ENCODE data around the gene ASMT. TPM values are rescaled to one million over a fixed set of nuclear protein-coding genes. Genes with fewer than 3 reads are reported as not detected.
A peak's percentile ranks its signal among the peaks of the same experiment; 100 is the strongest.

ASMT gene
- total RNA-seq, 4 donors from 2014 or later, result 0.68 TPM; not detected in 3

DNA sequence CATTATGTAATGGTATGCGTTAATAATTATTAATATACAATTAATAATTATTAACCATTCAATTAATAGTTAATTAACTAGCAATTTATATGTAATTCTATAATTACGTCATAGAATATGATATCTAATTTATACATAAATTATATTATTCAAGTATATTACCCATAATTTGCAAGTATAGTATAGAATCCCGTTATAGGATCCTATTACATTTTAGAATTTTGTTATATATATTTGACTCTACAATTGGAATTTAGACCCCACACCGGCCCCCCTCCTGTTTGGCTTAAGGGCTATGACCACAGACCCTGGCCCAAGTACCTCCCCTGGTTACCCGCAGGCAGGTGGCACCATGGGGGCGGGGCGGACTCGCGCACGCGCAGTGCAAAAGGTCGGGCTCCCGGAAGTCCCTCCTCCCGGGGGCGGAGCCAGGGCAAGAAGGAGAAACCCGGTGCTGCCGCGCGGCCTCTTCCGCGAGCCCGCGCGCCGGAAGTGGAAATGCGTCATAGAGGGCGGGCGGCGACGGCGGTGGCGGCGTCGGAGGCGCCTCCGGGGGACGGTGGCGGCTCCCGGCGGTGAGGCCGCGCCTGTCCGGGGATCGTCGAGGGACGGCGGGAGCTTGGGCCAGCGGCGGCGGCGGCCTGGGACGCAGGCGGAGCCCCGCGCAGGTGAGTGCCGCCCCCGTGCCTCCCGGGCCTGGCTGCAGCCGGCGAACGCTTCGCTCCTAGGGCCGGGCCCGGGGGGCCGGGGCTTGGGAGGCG is 23.6 kb upstream of the ASMT start, which contains the start of gene AKAP17A:
TSS of gene AKAP17A (plus strand) at position 503 of the 761 bp plus-strand sequence. CDS start 1,859 bp downstream, outside the sequence.
- peak; percentile 96 for DNase-seq (ENCODE audit: low spot score in 2 of 2)
- H3K4me3 ChIP-seq, result peak within 1 kb of the TSS; percentile 79
- 3% methylated on average over 52 of the region's 66 CpGs for WGBS
- H3K4me1 ChIP-seq, result peaks cover 25% of the 10 kb centered on the region
- peak within 1 kb of the TSS; percentile 89 for H3K27ac ChIP-seq
- TF ChIP-seq POLR2AphosphoS5 (IDR thresholded peaks at IDR 0.05) (no peak), POLR2A (IDR thresholded peaks at IDR 0.05) (peak; percentile 64 to 71), EP300 (IDR thresholded peaks at IDR 0.05) (no peak)
- TF ChIP-seq, protein P1, sequence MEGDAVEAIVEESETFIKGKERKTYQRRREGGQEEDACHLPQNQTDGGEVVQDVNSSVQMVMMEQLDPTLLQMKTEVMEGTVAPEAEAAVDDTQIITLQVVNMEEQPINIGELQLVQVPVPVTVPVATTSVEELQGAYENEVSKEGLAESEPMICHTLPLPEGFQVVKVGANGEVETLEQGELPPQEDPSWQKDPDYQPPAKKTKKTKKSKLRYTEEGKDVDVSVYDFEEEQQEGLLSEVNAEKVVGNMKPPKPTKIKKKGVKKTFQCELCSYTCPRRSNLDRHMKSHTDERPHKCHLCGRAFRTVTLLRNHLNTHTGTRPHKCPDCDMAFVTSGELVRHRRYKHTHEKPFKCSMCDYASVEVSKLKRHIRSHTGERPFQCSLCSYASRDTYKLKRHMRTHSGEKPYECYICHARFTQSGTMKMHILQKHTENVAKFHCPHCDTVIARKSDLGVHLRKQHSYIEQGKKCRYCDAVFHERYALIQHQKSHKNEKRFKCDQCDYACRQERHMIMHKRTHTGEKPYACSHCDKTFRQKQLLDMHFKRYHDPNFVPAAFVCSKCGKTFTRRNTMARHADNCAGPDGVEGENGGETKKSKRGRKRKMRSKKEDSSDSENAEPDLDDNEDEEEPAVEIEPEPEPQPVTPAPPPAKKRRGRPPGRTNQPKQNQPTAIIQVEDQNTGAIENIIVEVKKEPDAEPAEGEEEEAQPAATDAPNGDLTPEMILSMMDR (IDR thresholded peaks at IDR 0.05), result no peak
- H3K27me3 ChIP-seq, result no peaks in the 10 kb centered on the region
- peaks cover 32% of the 10 kb centered on the region for H3K36me3 ChIP-seq
- no peaks in the 10 kb centered on the region for H3K9me3 ChIP-seq

DNA sequence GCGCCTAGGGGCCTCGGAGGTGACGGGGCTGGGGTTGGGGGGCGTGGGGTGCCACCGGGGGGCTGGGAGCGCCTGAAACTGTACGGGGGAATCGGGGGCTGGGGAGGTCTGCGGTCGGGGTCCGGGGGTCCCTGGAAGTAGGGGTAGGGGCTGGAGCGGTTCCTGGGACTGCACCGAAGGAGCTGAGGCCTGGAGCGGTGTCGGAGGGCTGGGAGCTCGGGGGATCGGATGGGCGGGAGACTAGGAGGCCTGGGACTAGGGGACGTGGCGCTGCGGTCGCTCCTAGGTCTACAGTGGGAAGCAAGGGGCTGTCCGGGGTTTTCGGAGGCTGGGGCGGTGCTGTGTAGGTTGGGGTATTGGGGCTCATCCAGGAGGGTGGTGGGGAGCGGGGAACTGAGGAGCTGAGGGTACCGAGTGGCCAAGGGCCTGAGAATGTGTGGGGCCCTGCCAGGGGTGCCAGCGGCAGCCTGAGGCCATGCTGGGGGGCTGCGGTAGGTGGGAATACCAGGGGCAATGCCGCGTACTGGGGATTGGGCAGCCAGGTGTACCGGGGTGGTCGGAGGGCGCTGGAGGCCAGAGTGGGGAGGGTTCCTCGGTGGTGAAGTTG is 22.9 kb upstream of the ASMT start:
- H3K4me1 ChIP-seq, result peaks cover 25% of the 10 kb centered on the region
- H3K27me3 ChIP-seq, result no peaks in the 10 kb centered on the region
- H3K27ac ChIP-seq, result peak overlapping the region; percentile 89
- WGBS, result 2% methylated on average over 29 of the region's 35 CpGs
- peak overlapping the region; percentile 79 for H3K4me3 ChIP-seq
- peak in 1 of 2 donors; percentile 77 for DNase-seq (ENCODE audit: low spot score in 2 of 2)
- no peaks in the 10 kb centered on the region for H3K9me3 ChIP-seq
- TF ChIP-seq EP300 (IDR thresholded peaks at IDR 0.05), result no peak
- TF ChIP-seq, protein P1 (IDR thresholded peaks at IDR 0.05), result no peak
- no peak for TF ChIP-seq POLR2AphosphoS5 (IDR thresholded peaks at IDR 0.05)
- TF ChIP-seq POLR2A (IDR thresholded peaks at IDR 0.05), result no peak
- H3K36me3 ChIP-seq, result peaks cover 35% of the 10 kb centered on the region

DNA sequence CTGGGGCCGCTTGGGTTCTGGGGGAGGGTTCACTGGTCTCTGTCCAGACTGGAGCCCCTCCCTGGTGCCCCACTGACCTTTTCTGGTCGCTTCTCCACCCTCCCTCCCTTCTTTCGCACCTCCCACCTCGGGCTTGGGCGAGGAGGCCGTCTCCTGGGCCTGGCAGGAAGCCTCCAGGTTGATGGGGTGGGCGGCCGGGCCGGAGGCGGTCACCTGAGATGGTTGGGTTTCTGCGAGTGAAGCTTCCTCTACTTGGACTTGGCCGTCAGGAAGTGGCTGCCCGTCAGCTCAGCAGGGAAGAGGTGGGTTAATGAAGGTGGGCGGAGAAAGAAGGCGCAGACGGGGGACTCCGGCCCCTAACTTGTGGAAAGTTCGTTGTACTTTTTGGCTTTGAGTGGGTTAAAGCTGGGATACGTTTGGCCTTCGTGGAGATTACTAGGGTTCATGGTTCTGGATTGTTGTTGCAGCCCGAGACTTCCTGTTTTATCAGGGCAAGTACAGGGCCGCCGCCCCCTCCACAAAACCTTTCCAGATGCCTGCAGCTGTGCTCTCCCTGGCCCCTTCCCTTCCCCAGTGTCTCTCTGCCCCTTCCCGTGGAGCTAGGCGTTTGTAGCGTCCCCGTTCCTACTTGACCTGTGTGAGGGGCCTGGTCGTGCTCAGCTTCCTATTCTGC is 22.3 kb upstream of the ASMT start:
- H3K27ac ChIP-seq, result peak overlapping the region; percentile 89
- peaks cover 25% of the 10 kb centered on the region for H3K4me1 ChIP-seq
- H3K4me3 ChIP-seq, result peak overlapping the region; percentile 79
- TF ChIP-seq POLR2AphosphoS5 (IDR thresholded peaks at IDR 0.05) (no peak), POLR2A (IDR thresholded peaks at IDR 0.05) (no peak), EP300 (IDR thresholded peaks at IDR 0.05) (no peak)
- TF ChIP-seq, protein P1 (IDR thresholded peaks at IDR 0.05), result no peak
- peaks cover 42% of the 10 kb centered on the region for H3K36me3 ChIP-seq
- DNase-seq (ENCODE audit: low spot score in 2 of 2), result no peak
- no peaks in the 10 kb centered on the region for H3K27me3 ChIP-seq
- H3K9me3 ChIP-seq, result no peaks in the 10 kb centered on the region
- under 1% methylated on average over 28 of the region's 28 CpGs for WGBS

DNA sequence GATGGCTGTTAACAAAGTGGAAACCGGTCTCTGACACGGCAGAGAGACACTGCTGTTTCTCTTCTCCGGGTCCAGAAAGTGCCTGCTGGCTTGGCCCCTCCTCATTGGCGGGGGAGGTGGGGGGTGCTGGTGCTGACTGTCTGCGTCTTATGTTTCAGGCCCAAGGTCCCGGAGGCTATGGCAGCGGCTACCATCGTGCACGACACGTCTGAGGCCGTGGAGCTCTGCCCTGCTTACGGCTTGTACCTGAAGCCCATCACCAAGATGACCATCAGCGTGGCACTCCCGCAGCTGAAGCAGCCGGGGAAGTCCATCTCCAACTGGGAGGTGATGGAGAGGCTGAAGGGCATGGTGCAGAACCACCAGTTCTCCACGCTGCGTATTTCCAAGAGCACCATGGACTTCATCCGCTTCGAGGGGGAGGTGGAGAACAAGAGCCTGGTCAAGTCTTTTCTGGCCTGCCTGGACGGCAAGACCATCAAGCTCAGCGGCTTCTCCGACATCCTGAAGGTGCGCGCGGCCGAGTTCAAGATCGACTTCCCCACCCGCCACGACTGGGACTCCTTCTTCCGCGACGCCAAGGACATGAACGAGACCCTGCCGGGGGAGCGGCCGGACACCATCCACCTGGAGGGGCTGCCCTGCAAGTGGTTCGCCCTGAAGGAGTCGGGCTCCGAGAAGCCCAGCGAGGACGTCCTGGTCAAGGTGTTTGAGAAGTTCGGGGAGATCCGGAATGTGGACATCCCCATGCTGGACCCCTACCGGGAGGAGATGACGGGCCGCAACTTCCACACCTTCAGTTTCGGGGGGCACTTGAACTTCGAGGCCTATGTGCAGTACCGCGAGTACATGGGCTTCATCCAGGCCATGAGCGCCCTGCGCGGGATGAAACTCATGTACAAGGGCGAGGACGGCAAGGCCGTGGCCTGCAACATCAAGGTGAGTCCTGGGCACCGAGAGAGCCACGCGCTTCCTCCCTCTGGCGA is 21.3 kb upstream of the ASMT start:
- TF ChIP-seq EP300 (IDR thresholded peaks at IDR 0.05) (no peak), POLR2A (IDR thresholded peaks at IDR 0.05) (no peak), POLR2AphosphoS5 (IDR thresholded peaks at IDR 0.05) (no peak)
- TF ChIP-seq, protein P1 (IDR thresholded peaks at IDR 0.05), result no peak
- 91% methylated on average over 31 of the region's 60 CpGs for WGBS
- H3K27ac ChIP-seq, result no peak overlapping the region
- peaks cover 25% of the 10 kb centered on the region for H3K4me1 ChIP-seq
- DNase-seq (ENCODE audit: low spot score in 2 of 2), result peak in 1 of 2 donors; percentile 81
- peaks cover 52% of the 10 kb centered on the region for H3K36me3 ChIP-seq
- H3K27me3 ChIP-seq, result no peaks in the 10 kb centered on the region
- H3K4me3 ChIP-seq, result peak overlapping the region; percentile 79
- no peaks in the 10 kb centered on the region for H3K9me3 ChIP-seq
